Mesendoderm (in vitro differentiated cells): Measurements from ENCODE around the gene NDUFA1.
A peak's percentile ranks its signal among the peaks of the same experiment; 100 is the strongest.
"Not testable (repeated sequence)": the region's sequence is repeated elsewhere in the genome, so short reads cannot be mapped to it uniquely, and the experiment has no call there.

Experiments used
- DNase-seq: peaks from one replicate; pipeline ENCODE4 v3.0.0; 2013
- H2AK5ac ChIP-seq: 2 replicates; pipeline ENCODE4 v1.6.1; 2013; ENCODE audit warnings: low read length, inconsistent platforms
- H2BK120ac ChIP-seq: 2 replicates; pipeline ENCODE4 v1.6.1; 2013; ENCODE audit warnings: low read depth, mild to moderate bottlenecking, low read length, moderate library complexity, mixed read lengths
- H2BK15ac ChIP-seq: replicated peaks from 2 replicates; pipeline ENCODE4 v1.6.1; 2013; ENCODE audit warnings: low read depth, mild to moderate bottlenecking, moderate library complexity
- H2BK5ac ChIP-seq: 2 replicates; pipeline ENCODE4 v1.6.1; 2013; ENCODE audit warnings: low read length, inconsistent platforms
- H3K18ac ChIP-seq: 2 replicates; pipeline ENCODE4 v1.6.1; 2013; ENCODE audit warnings: mild to moderate bottlenecking, low read length, mixed read lengths
- H3K23ac ChIP-seq: one replicate; pipeline ENCODE4 v1.6.1; 2013; ENCODE audit warnings: low read length
- H3K27ac ChIP-seq: 2 replicates; pipeline ENCODE4 v1.5.1; 2013; ENCODE audit warnings: low read depth, mild to moderate bottlenecking, inconsistent platforms, low read length, moderate library complexity
- H3K27me3 ChIP-seq: 2 replicates; pipeline ENCODE4 v1.6.1; 2013; ENCODE audit warnings: low read length, control low read depth, mild to moderate bottlenecking, inconsistent platforms; ENCODE audit not compliant: insufficient read depth, poor library complexity
- H3K36me3 ChIP-seq: 2 replicates; pipeline ENCODE4 v1.6.1; 2013; ENCODE audit warnings: low read length, inconsistent platforms; ENCODE audit not compliant: control insufficient read depth, insufficient read depth
- H3K4ac ChIP-seq: one replicate; pipeline ENCODE4 v1.6.1; 2013; ENCODE audit warnings: low read depth, mild to moderate bottlenecking, low read length, moderate library complexity
- H3K4me1 ChIP-seq: 2 replicates; pipeline ENCODE4 v1.6.1; 2013; ENCODE audit warnings: low read depth, low read length, inconsistent platforms; ENCODE audit not compliant: control insufficient read depth
- H3K4me2 ChIP-seq: 2 replicates; pipeline ENCODE4 v1.6.1; 2013; ENCODE audit warnings: low read length
- H3K4me3 ChIP-seq: 2 replicates; pipeline ENCODE4 v1.5.1; 2013; ENCODE audit warnings: mild to moderate bottlenecking, low read length
- H3K56ac ChIP-seq: one replicate; pipeline ENCODE4 v1.6.1; 2013; ENCODE audit warnings: low read length
- H3K79me1 ChIP-seq: 2 replicates; pipeline ENCODE4 v1.6.1; 2013; ENCODE audit warnings: low read length, inconsistent platforms
- H3K79me2 ChIP-seq: 2 replicates; pipeline ENCODE4 v1.6.1; 2013; ENCODE audit warnings: mild to moderate bottlenecking, low read length; ENCODE audit not compliant: control insufficient read depth, insufficient read depth
- H3K9ac ChIP-seq: 2 replicates; pipeline ENCODE4 v1.6.1; 2013; ENCODE audit warnings: low read length, inconsistent platforms
- H4K5ac ChIP-seq: one replicate; pipeline ENCODE4 v1.6.1; 2013; ENCODE audit warnings: low read length
- H4K8ac ChIP-seq: one replicate; pipeline ENCODE4 v1.6.1; 2013; ENCODE audit warnings: low read depth, mild to moderate bottlenecking, control low read depth, low read length, moderate library complexity
- WGBS: extraction: QIAGEN DNeasy Blood & Tissue Kit; methylation state at CpG from one replicate; pipeline ENCODE4 v1.1.7; 2013; ENCODE audit warnings: low lambda C conversion rate, missing lambda C conversion rate; ENCODE audit not compliant: insufficient coverage; ENCODE audit errors: extremely low coverage; 5-methylcytosine and 5-hydroxymethylcytosine counted together

NDUFA1 gene

GRCh38 chrX:119891961-119892692 is 20.5 kb downstream of the NDUFA1 start:
- H4K5ac ChIP-seq, H3K4me2 ChIP-seq, DNase-seq, H2BK120ac ChIP-seq, H3K27ac ChIP-seq, H3K4me1 ChIP-seq, H3K27me3 ChIP-seq, H3K79me1 ChIP-seq, H4K8ac ChIP-seq, H2AK5ac ChIP-seq, H3K4ac ChIP-seq, H3K79me2 ChIP-seq, H3K4me3 ChIP-seq, H3K36me3 ChIP-seq, H3K23ac ChIP-seq, H2BK15ac ChIP-seq, H3K9ac ChIP-seq, H3K56ac ChIP-seq, H3K18ac ChIP-seq, H2BK5ac ChIP-seq: not testable (repeated sequence)
- no CpG with 5 or more reads among the region's 16 CpGs for WGBS

- Histone ChIP-seq H3K27ac (no peak within 1 kb of the TSS), H4K8ac (no peak within 1 kb of the TSS), H3K23ac (no peak within 1 kb of the TSS), H3K79me2 (no peaks in the 10 kb centered on the region), H3K4me1 (no peaks in the 10 kb centered on the region), H3K4me2 (no peak within 1 kb of the TSS), H3K79me1 (no peaks in the 10 kb centered on the region), H3K56ac (no peak within 1 kb of the TSS), H2BK15ac (no peak within 1 kb of the TSS), H4K5ac (no peak within 1 kb of the TSS), H2BK5ac (no peak within 1 kb of the TSS), H3K9ac (no peak within 1 kb of the TSS), H3K4ac (no peak within 1 kb of the TSS), H3K4me3 (no peak within 1 kb of the TSS), H3K36me3 (no peaks in the 10 kb centered on the region), H3K18ac (no peak within 1 kb of the TSS), H2AK5ac (no peak within 1 kb of the TSS), H2BK120ac (no peak within 1 kb of the TSS), H3K27me3 (no peaks in the 10 kb centered on the region)
- WGBS: no CpG with 5 or more reads among the region's 4 CpGs
- peak; percentile 74 for DNase-seq
These were observed 24.3 kb downstream of the NDUFA1 start, which contains the start of gene AKAP14 for GRCh38 chrX:119895843-119896326. AKAP14 (plus strand) TSS chrX:119895893; CDS start chrX:119903224, 7,331 bp downstream.

- no peak overlapping the region for H3K18ac ChIP-seq
- no peak overlapping the region for H3K56ac ChIP-seq
- DNase-seq: no peak
- H3K23ac ChIP-seq: no peak overlapping the region
- no peak overlapping the region for H2BK5ac ChIP-seq
- no peaks in the 10 kb centered on the region for H3K36me3 ChIP-seq
- H2BK120ac ChIP-seq: no peak overlapping the region
- H4K8ac ChIP-seq: no peak overlapping the region
- H3K9ac ChIP-seq: no peak overlapping the region
- no peaks in the 10 kb centered on the region for H3K79me2 ChIP-seq
- no peak overlapping the region for H3K4me3 ChIP-seq
- no peak overlapping the region for H2AK5ac ChIP-seq
- H4K5ac ChIP-seq: no peak overlapping the region
- no CpG with 5 or more reads among the region's 2 CpGs for WGBS
- no peaks in the 10 kb centered on the region for H3K27me3 ChIP-seq
- no peak overlapping the region for H3K27ac ChIP-seq
- H3K4me1 ChIP-seq: no peaks in the 10 kb centered on the region
- H3K4me2 ChIP-seq: no peak overlapping the region
- no peak overlapping the region for H2BK15ac ChIP-seq
- no peak overlapping the region for H3K4ac ChIP-seq
- no peaks in the 10 kb centered on the region for H3K79me1 ChIP-seq
These were observed 27.5 kb downstream of the NDUFA1 start for GRCh38 chrX:119899125-119899524.

GRCh38 chrX:119900976-119901375 is 29.3 kb downstream of the NDUFA1 start:
- no peaks in the 10 kb centered on the region for H3K4me1 ChIP-seq
- H3K27ac ChIP-seq: no peak overlapping the region
- DNase-seq: no peak
- no peak overlapping the region for H3K18ac ChIP-seq
- no peaks in the 10 kb centered on the region for H3K36me3 ChIP-seq
- no peak overlapping the region for H4K8ac ChIP-seq
- no peak overlapping the region for H3K23ac ChIP-seq
- no peak overlapping the region for H3K9ac ChIP-seq
- H3K56ac ChIP-seq: no peak overlapping the region
- no peak overlapping the region for H2BK120ac ChIP-seq
- no peak overlapping the region for H2BK5ac ChIP-seq
- no peak overlapping the region for H4K5ac ChIP-seq
- no peak overlapping the region for H3K4ac ChIP-seq
- H3K79me1 ChIP-seq: no peaks in the 10 kb centered on the region
- H3K4me3 ChIP-seq: no peak overlapping the region
- no peaks in the 10 kb centered on the region for H3K79me2 ChIP-seq
- no peaks in the 10 kb centered on the region for H3K27me3 ChIP-seq
- WGBS: no CpG with 5 or more reads among the region's 1 CpG
- no peak overlapping the region for H3K4me2 ChIP-seq
- H2BK15ac ChIP-seq: no peak overlapping the region
- no peak overlapping the region for H2AK5ac ChIP-seq

GRCh38 chrX:119916310-119916709 is 44.7 kb downstream of the NDUFA1 start:
- H4K8ac ChIP-seq: no peak overlapping the region
- no peak overlapping the region for H2AK5ac ChIP-seq
- no peaks in the 10 kb centered on the region for H3K79me1 ChIP-seq
- H3K56ac ChIP-seq: no peak overlapping the region
- no peaks in the 10 kb centered on the region for H3K27me3 ChIP-seq
- H3K18ac ChIP-seq: no peak overlapping the region
- H4K5ac ChIP-seq: no peak overlapping the region
- no peaks in the 10 kb centered on the region for H3K4me1 ChIP-seq
- no peak overlapping the region for H3K4ac ChIP-seq
- H3K4me3 ChIP-seq: no peak overlapping the region
- DNase-seq: no peak
- H3K36me3 ChIP-seq: no peaks in the 10 kb centered on the region
- no peak overlapping the region for H2BK120ac ChIP-seq
- H2BK5ac ChIP-seq: no peak overlapping the region
- H3K9ac ChIP-seq: no peak overlapping the region
- H3K79me2 ChIP-seq: no peaks in the 10 kb centered on the region
- no CpG with 5 or more reads among the region's 5 CpGs for WGBS
- H2BK15ac ChIP-seq: no peak overlapping the region
- no peak overlapping the region for H3K4me2 ChIP-seq
- H3K23ac ChIP-seq: no peak overlapping the region
- H3K27ac ChIP-seq: no peak overlapping the region

- H3K4me3 ChIP-seq: no peak overlapping the region
- no peak overlapping the region for H3K9ac ChIP-seq
- no peaks in the 10 kb centered on the region for H3K79me1 ChIP-seq
- no peak overlapping the region for H3K4me2 ChIP-seq
- H2AK5ac ChIP-seq: no peak overlapping the region
- no peak overlapping the region for H3K23ac ChIP-seq
- no peak overlapping the region for H4K8ac ChIP-seq
- no peak overlapping the region for H3K18ac ChIP-seq
- H3K56ac ChIP-seq: no peak overlapping the region
- H2BK5ac ChIP-seq: no peak overlapping the region
- no peaks in the 10 kb centered on the region for H3K4me1 ChIP-seq
- no CpG with 5 or more reads among the region's 2 CpGs for WGBS
- H3K27me3 ChIP-seq: no peaks in the 10 kb centered on the region
- H2BK15ac ChIP-seq: no peak overlapping the region
- H3K79me2 ChIP-seq: no peaks in the 10 kb centered on the region
- no peak overlapping the region for H3K4ac ChIP-seq
- H3K36me3 ChIP-seq: no peaks in the 10 kb centered on the region
- no peak overlapping the region for H3K27ac ChIP-seq
- DNase-seq: no peak
- H2BK120ac ChIP-seq: no peak overlapping the region
- H4K5ac ChIP-seq: no peak overlapping the region
These were observed 46.2 kb downstream of the NDUFA1 start for GRCh38 chrX:119917877-119918276.
